Measurements from ENCODE around the gene LRRN2.

DNA sequence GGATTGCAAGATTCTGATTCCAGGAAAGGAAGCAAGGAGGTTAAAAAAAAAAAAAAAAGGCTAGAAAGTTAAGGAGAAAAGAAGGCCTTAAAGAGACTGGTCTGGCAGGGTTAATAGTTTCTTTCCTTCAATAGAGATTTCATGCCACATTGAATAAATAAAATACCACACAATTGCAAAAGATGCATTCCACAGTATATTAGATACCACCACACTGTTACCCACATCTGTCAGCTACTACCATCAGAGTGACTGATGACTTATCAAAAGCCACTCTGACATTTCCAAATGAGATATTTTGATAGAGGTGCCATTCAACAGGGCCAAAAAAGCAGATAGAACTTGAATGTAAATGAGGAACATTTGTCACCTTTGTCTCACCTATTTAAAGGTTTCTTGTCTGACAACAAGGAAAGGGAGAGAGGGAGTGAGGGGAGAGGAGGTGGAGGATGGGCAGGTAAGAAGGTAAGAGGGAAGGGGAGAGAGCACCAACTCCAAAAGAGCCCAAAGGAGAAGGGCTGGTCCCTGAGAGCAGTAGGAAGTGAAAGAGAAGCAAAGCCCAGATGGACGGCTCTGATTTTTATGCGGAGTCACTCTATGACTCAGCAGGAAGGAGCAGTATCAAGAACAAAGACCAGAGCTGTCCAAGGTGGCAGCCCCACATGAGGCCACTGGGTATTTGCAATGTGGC, 38.3 kb downstream of the LRRN2 start:
- TF ChIP-seq BHLHE40 (IDR thresholded peaks at IDR 0.05; ENCODE audit: borderline replicate concordance) (no peak), SUZ12 (IDR thresholded peaks at IDR 0.05) (no peak), FOXM1 (IDR thresholded peaks at IDR 0.05; ENCODE audit: borderline replicate concordance) (no peak), ARNT (IDR thresholded peaks at IDR 0.05) (no peak), NFRKB (IDR thresholded peaks at IDR 0.05) (no peak), HDGF (IDR thresholded peaks at IDR 0.05; ENCODE audit: borderline replicate concordance) (no peak), SP1 (IDR thresholded peaks at IDR 0.05) (no peak)
